Neural cell (in vitro differentiated cells): Measurements from ENCODE around the gene MVD. TPM values are rescaled to one million over a fixed set of nuclear protein-coding genes. Genes with fewer than 3 reads are reported as not detected.

ENCODE experiments used
- H2AFZ ChIP-seq: fragments of 200-600, 300-800 bp; sonication (generic), shearing (Covaris generic); 2 replicates; pipeline ENCODE4 v1.6.0; 2014; ENCODE audit warnings: low read depth, mild to moderate bottlenecking, antibody characterized with exemption, low read length, moderate library complexity
- H3F3A ChIP-seq: fragments of 200-600 bp; shearing (Covaris generic); 2 replicates; pipeline ENCODE4 v1.6.1; 2016; ENCODE audit warnings: mild to moderate bottlenecking, moderate library complexity, mixed read lengths, antibody characterized with exemption, low read length; ENCODE audit not compliant: insufficient read depth, poor library complexity, severe bottlenecking
- H3K27ac ChIP-seq: fragments of 200-600, 300-800 bp; sonication (generic), shearing (Covaris generic); 2 replicates; pipeline ENCODE4 v1.5.1; 2014; ENCODE audit warnings: mild to moderate bottlenecking, low read length, moderate library complexity
- H3K27me3 ChIP-seq: fragments of 300-800, 200-600 bp; sonication (generic), shearing (Covaris generic); 2 replicates; pipeline ENCODE4 v1.6.0; 2014; ENCODE audit warnings: mild to moderate bottlenecking, low read depth, low read length, moderate library complexity; ENCODE audit not compliant: insufficient read depth
- H3K36me3 ChIP-seq: fragments of 300-800, 200-600 bp; sonication (generic), shearing (Covaris generic); 2 replicates; pipeline ENCODE4 v1.5.1; 2014; ENCODE audit warnings: mild to moderate bottlenecking, antibody characterized with exemption, low read length, moderate library complexity; ENCODE audit not compliant: insufficient read depth
- H3K4me2 ChIP-seq: fragments of 300-800, 200-600 bp; sonication (generic), shearing (Covaris generic); 2 replicates; pipeline ENCODE4 v1.6.0; 2014; ENCODE audit warnings: mild to moderate bottlenecking, low read length
- H3K4me3 ChIP-seq: fragments of 300-800, 200-600 bp; sonication (generic), shearing (Covaris generic); 2 replicates; pipeline ENCODE4 v1.5.1; 2014; ENCODE audit warnings: mild to moderate bottlenecking, low read length, moderate library complexity
- H3K79me2 ChIP-seq: fragments of 200-600 bp; shearing (Covaris generic); replicated peaks from 2 replicates; pipeline ENCODE4 v1.6.0; 2014; ENCODE audit warnings: mild to moderate bottlenecking, low read length, moderate library complexity; ENCODE audit not compliant: insufficient read depth
- H3K9ac ChIP-seq: fragments of 300-800, 200-600 bp; sonication (generic), shearing (Covaris generic); 2 replicates; pipeline ENCODE4 v1.6.1; 2016; ENCODE audit warnings: mild to moderate bottlenecking, low read length, mixed read lengths
- H3K9me2 ChIP-seq: fragments of 200-600 bp; shearing (Covaris generic); 2 replicates; pipeline ENCODE4 v1.6.1; 2016; ENCODE audit warnings: mild to moderate bottlenecking, low read length, mixed read lengths; ENCODE audit not compliant: insufficient read depth
- H3K9me3 ChIP-seq: fragments of 200-600, 300-800 bp; sonication (generic), shearing (Covaris generic); 2 replicates; pipeline ENCODE4 v1.6.1; 2016; ENCODE audit warnings: mild to moderate bottlenecking, mixed run types, low read length, moderate library complexity, mixed read lengths
- H4K20me1 ChIP-seq: fragments of 200-600 bp; shearing (Covaris generic); 2 replicates; pipeline ENCODE4 v1.6.1; 2016; ENCODE audit warnings: mild to moderate bottlenecking, mixed run types; ENCODE audit not compliant: insufficient read depth
- CTCF ChIP-seq: fragments of 450-650 bp; IDR thresholded peaks from 2 replicates; pipeline ENCODE4 v1.5.1; 2014; ENCODE audit warnings: antibody characterized with exemption, mild to moderate bottlenecking, moderate library complexity; ENCODE audit not compliant: poor library complexity, severe bottlenecking
- EP300 ChIP-seq: fragments of 450-650 bp; conservative IDR thresholded peaks from 2 replicates; pipeline ENCODE4 v1.6.1; 2014; ENCODE audit warnings: antibody characterized with exemption, mild to moderate bottlenecking, moderate library complexity; ENCODE audit not compliant: poor library complexity, severe bottlenecking
- EZH2 ChIP-seq: fragments of 200-600, 300-800 bp; shearing (Covaris generic), sonication (generic); IDR thresholded peaks from 2 replicates; pipeline ENCODE4 v1.6.1; 2014; ENCODE audit warnings: antibody characterized with exemption, low read length, borderline replicate concordance, mild to moderate bottlenecking; ENCODE audit not compliant: insufficient read depth, poor library complexity, severe bottlenecking
- MXI1 ChIP-seq: fragments of 450-650 bp; conservative IDR thresholded peaks from 2 replicates; pipeline ENCODE4 v1.6.1; 2014; ENCODE audit warnings: antibody characterized with exemption, mild to moderate bottlenecking; ENCODE audit not compliant: poor library complexity, severe bottlenecking
- POLR2AphosphoS5 ChIP-seq: IDR thresholded peaks from 2 replicates; pipeline ENCODE4 v1.6.1; 2012
- RAD21 ChIP-seq: fragments of 450-650 bp; conservative IDR thresholded peaks from 2 replicates; pipeline ENCODE4 v1.6.1; 2014; ENCODE audit warnings: antibody characterized with exemption, mild to moderate bottlenecking, moderate library complexity
- REST ChIP-seq: IDR thresholded peaks from 2 replicates; pipeline ENCODE4 v1.6.1; 2012; ENCODE audit warnings: borderline replicate concordance
- SMC3 ChIP-seq: fragments of 450-650 bp; conservative IDR thresholded peaks from 2 replicates; pipeline ENCODE4 v1.6.1; 2014; ENCODE audit warnings: antibody characterized with exemption, mild to moderate bottlenecking, moderate library complexity; ENCODE audit not compliant: poor library complexity
- TAF1 ChIP-seq: IDR thresholded peaks from 2 replicates; pipeline ENCODE4 v1.6.1; 2012; ENCODE audit warnings: low read depth
- polyA plus RNA-seq: library from polyadenylated mRNA; depleted of rRNA; stranded (reverse); fragments of >200 nt; gene quantifications from 2 replicates; pipeline ENCODE4 v1.2.3, GENCODE V29; 2014

The MVD gene
- polyA plus RNA-seq, 1 donor from 2014 or later = 232 TPM

- Histone ChIP-seq H2AFZ (no peak overlapping the region), H3K4me2 (no peak overlapping the region), H3K4me3 (no peak overlapping the region), H3K9me2 (no peaks in the 10 kb centered on the region), H4K20me1 (no peaks in the 10 kb centered on the region), H3K9me3 (no peaks in the 10 kb centered on the region), H3K9ac (no peak overlapping the region), H3K36me3 (no peaks in the 10 kb centered on the region), H3K27me3 (peaks cover 13% of the 10 kb centered on the region), H3F3A (no peaks in the 10 kb centered on the region), H3K79me2 (no peaks in the 10 kb centered on the region), H3K27ac (no peak overlapping the region)
- TF ChIP-seq EP300 = no peak
- TF ChIP-seq MXI1 = no peak
- TF ChIP-seq REST = no peak
- TF ChIP-seq RAD21 = no peak
- TF ChIP-seq POLR2AphosphoS5 = no peak
- no peak for TF ChIP-seq SMC3
- no peak for TF ChIP-seq CTCF
- no peak for TF ChIP-seq EZH2
- TF ChIP-seq TAF1 = no peak
Observed at GRCh38 chr16:88631384-88631783, 31.5 kb downstream of the MVD start.

- Histone ChIP-seq H3K27me3 (peaks cover 13% of the 10 kb centered on the region), H4K20me1 (no peaks in the 10 kb centered on the region), H3K9me2 (no peaks in the 10 kb centered on the region), H3K9ac (no peak overlapping the region), H3K4me3 (no peak overlapping the region), H3K27ac (no peak overlapping the region), H3K36me3 (no peaks in the 10 kb centered on the region), H3K9me3 (no peaks in the 10 kb centered on the region), H3K4me2 (no peak overlapping the region), H3F3A (no peaks in the 10 kb centered on the region), H2AFZ (no peak overlapping the region), H3K79me2 (no peaks in the 10 kb centered on the region)
- TF ChIP-seq REST (no peak), EZH2 (no peak), POLR2AphosphoS5 (no peak), TAF1 (no peak), RAD21 (no peak), EP300 (no peak), SMC3 (no peak), CTCF (no peak), MXI1 (no peak)
Observed at GRCh38 chr16:88630941-88631340, 31.9 kb downstream of the MVD start.
